Endometrial microvascular endothelial cells (primary cell): ENCODE results near the gene MAEA. TPM values are rescaled to one million over a fixed set of nuclear protein-coding genes. Genes with fewer than 3 reads are reported as not detected.
"Not testable (repeated sequence)": the region's sequence is repeated elsewhere in the genome, so short reads cannot be mapped to it uniquely, and the experiment has no call there.

Source experiments
- in situ Hi-C: cut with HindIII; loops from 2 replicates; pipeline ENCODE4 v1.10.0; 2017; ENCODE audit warnings: low sequenced_read_pairs, low pct_unique_long_range_greater_than_20kb; ENCODE audit errors: inconsistent ontology term
- total RNA-seq: library from RNA; depleted of rRNA; stranded (reverse); fragments of >200 nt; gene quantifications from one replicate; pipeline ENCODE4 v1.2.3, GENCODE V29; 2015; ENCODE audit errors: inconsistent ontology term

The MAEA gene
- total RNA-seq, 1 donor from 2014 or later: 61.2 TPM

DNA sequence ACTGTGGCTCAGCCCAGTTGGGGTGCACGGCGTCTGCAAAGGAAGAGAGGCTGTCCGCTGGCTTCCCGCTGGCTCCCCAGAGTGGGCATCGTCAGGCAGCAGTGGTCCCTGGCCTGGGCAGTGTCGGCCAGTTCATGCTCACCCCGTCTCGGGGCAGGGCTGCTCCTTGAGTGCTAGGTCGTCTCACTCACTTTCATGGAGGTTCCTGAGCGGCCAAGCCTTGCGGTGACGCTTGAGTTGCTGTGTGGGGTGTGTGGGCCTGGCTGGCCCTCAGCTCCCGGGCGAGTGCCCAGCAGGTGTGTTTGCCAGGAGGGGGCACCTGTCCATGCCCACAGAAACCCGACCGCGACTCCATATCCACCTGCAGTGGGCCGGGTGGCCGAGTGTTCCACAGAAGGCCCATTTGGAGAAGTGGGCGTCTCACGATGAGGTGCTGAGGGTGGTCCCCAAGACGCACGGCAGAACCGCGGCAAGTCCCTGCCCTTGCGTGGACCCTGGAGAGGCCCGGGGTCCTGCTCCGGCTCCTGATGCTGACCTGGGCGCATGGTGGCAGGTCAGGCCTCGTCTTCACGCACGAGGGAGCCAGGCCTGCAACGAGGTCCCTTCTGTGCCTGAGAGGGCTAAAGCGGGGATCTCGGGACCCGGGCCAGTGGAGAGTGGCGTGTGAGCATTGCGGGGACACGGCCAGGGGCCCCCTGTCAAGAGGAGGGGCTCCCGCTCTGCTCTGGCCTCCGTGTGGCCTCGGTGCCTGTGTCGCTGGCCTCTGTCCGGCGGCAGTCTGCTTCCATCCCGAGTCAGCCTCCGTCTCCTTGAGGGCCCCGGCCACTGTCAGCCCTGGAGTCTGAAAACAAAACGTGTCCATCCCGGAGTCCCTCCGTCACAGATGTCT lies 38.8 kb downstream of the MAEA start:
- in situ Hi-C loops: no loop called here

DNA sequence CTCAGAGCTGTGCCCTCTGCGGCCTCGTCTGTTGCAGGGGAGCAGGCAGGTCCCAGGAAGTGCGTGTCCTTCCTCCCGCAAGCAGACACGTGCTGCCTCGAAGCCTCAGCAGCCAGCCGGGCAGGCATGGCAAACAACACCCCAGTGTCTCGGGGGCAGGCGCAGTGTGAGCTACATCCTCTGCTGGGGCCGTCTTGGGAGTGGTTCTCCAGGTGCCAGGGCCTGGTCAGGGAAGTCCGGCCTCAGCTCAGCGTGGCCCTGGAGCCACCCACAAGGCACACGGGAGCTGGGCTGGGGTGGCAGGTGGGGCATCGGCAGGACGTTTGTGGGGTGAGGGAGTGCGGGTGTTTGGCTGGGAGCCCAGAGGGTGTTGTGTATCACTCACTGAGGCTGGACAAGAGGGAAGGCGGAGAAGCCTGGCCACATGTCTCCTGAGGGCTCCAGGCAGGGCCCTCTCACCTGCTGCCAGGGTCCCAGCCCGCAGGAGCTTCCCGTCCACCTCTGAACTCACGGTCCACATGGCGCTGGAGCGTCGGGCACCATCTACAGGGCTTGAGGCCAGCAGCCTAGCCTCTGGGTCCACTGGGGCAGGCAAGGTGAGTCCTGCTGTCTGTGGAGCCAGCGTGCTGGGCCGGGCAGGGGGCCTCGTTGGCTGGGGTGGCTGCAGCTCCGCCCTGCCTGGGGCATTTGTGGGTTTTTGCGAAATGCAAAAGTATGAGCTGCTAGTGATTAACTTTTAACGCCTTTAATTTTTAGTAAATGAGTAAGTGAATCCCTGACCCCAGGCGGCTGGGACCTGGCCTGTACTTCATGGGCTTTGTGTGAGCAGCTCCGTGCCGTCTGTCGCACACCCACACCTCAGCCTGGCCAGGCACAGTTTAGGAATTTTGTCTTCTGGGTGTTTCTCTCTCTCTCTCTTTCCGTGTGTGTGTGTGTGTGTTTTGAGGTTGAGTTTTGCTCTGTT lies 40.0 kb downstream of the MAEA start:
- in situ Hi-C loops: no loop called here

DNA sequence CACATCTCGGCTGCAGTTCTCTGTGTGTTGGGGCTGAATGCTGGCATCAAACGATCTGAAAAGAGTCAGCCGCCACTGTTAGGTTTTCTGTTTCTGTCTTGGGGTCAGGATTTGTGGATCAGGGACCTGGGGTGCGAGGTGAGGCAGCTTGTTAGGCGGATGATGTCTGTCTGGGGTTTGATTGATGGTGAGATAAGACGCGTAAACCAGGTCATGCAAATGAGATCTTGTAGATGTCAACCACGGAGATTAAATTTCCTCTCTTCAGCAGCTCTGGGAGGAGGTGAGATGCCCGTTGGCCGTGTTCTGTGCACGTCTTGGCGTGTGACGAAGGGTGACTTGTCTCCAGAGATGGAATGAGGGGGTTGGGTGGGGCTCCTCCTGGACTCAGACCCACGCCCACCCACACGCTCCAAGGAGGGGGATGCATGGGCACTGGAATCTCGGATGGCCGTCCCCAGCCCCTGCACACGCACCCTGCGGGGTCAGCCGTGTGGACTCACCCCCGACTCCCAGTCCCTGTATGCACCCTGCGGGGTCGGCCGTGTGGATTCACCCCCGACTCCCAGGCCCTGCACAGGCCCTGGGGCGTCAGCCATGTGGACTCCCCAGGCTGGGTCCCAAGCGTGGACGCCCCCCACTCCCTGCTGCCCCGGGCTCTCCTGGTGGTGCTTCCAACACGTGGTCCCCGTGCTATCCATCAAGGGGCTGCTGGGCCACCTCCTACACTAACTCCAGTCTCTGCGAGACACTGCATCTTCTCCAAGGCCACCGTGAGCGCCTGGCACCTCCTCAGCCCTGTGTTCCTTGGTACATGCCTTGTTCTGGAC lies 41.3 kb downstream of the MAEA start:
- in situ Hi-C loops: no loop called here

DNA sequence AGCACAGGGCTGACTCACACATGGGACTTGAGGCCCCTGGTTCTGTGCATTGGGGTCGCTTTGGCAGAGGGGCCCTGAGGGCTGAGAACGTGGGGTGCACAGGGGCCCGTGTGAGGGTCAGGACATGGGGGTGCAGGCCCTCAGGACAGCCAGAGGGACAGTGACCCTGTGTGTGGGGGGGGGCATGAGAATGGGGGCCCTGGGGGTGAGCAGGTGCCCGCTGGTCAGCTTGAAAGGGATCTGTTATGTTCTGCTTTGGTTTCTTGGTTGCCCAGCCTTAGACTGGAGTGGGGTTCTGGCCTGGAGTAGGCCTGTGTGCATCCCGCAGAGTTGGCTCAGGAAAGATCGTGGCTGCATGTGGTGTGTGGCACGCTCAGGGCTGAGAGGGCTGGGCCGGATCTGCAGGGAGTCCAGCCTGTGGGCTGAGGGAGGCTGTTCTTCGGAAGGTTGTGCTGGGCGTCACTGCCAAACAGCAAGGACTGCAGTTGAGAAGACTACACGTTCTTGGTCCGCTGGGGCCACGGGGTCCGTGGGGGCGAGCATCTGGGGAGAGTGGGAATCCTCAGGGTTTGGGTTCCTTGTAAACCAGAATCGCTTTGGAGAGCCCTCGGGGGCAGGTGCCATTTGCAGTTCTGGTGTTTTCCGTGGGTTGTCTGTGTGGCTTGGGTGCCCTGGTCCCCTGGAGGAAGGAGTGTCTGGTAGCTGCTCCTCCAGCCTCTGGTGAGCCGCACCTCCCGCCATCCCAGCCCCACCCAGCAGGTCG lies 42.1 kb downstream of the MAEA start:
- in situ Hi-C loops: no loop called here

DNA sequence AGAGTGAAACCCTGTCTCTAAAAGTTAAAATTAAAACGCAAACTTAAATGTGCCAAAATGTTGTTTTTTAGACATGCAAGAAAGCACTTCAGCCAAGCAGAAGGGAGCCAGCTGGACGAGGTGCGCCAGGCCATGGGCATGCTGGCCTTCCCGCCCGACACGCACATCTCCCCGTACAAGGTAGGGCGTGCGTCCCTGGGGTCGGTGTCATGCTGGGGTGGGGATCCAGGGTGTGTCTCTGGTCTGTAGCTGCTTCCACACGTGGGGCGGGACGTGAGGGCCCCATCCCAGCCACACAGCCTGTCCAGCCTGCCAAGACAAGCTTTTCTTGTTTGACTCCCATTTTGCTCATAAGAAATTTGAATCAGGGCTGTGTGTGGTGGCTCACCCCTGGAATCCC lies 43.0 kb downstream of the MAEA start:
- in situ Hi-C loops: no loop called here

DNA sequence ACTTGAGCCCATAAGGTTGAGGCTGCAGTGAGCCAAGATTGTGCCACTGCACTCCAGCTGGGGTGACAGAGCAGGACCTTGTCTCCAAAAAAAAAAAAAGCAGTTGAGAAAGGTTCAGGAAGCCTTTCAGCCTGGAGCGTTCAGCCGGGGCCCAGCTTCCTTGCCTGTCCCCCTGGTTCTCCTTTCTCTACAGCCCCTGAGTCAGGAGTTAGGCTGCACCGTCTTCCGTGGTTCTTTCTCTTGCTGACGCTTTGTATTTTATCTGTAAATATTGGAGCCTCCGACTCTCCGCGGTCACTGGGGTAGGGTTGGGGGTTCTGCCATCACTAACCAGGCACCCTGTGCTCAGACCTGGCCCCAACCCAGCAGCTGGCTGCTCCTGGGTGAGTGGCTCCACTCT lies 43.6 kb downstream of the MAEA start:
- in situ Hi-C loops: no loop called here

DNA sequence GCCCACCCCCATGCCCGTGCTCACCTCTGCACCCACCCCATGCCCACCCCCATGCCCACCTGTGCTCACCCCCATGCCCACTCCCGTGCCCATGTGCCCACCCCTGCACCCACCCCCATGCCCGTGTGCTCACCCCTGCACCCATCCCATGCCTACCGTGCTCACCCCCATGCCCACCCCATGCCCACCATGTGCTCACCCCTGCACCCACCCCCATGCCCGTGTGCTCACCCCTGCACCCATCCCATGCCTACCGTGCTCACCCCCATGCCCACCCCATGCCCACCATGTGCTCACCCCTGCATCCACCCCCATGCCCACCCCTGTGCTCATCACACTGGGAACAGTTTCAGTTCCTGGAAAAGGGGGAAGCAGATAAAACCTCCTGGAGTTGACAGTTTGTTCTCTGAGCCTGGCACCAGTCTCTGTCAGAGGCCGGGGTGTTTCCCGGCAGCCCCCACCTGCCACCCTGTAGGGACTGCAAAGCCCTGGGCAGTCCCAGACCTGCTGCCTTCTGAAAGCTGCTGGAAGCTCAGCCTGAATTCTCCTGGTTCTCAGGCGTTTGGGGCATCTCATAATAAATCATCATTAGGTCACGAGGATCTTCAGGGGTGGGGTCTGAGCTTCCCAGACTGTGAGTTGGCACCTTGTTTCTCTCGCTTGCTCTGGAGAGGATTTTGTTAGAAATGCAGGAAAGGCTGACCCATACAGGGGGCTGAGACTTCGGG lies 44.3 kb downstream of the MAEA start:
- in situ Hi-C loops: not testable (repeated sequence)

DNA sequence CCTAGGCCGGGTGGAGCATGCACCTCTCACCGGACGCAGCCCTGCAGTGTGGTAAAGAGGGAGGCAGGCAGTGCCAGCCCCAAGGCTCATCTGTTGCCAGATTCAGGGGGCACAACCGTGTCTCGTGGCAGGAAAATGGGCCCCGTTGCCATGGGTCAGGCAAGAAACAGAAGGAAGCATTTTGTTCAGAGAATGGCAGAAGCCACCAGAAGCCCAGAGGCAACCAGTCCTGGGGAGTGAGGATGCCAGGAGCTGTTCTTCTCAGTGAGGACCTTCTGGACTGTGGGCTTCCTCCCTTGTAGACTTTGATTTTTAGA lies 44.8 kb downstream of the MAEA start:
- in situ Hi-C loops: no loop called here

DNA sequence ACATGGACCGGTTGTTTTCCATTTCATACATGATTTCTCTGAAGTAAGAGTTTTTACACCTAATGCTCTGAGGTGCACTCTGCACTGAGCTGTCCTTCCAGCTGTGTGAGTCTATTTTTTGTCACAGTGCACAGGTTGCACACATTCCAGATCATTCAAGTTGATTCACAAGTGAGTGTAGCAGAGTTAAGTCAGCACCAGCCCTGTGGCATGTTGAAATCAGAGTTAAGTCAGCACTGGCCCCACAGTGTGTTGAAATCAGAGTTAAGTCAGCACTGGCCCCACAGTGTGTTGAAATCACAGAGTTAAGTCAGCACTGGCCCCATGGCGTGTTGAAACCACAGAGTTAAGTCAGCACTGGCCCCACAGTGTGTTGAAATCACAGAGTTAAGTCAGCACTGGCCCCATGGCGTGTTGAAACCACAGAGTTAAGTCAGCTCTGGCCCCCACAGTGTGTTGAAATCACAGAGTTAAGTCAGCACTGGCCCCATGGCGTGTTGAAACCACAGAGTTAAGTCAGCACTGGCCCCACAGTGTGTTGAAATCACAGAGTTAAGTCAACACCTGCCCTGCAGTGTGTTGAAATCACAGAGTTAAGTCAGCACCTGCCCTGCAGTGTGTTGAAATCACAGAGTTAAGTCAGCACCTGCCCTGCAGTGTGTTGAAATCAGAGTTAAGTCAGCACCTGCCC lies 45.6 kb downstream of the MAEA start:
- in situ Hi-C loops: not testable (repeated sequence)

DNA sequence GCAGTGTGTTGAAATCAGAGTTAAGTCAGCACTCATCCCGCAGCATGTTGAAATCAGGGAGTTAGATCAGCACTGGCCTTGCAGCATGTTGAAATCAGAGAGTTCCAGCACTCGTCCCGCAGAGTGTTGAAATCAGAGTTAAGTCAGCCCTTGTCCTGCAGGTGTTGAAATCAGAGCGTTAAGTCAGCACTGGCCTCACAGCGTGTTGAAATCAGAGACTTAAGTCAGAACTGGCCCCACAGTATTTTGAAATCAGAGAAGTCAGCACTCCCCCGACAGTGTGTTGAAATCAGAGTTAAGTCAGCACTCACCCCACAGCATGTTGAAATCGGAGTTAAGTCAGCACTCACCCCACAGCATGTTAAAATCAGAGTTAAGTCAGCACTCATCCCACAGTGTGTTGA lies 46.4 kb downstream of the MAEA start:
- in situ Hi-C loops: no loop called here

DNA sequence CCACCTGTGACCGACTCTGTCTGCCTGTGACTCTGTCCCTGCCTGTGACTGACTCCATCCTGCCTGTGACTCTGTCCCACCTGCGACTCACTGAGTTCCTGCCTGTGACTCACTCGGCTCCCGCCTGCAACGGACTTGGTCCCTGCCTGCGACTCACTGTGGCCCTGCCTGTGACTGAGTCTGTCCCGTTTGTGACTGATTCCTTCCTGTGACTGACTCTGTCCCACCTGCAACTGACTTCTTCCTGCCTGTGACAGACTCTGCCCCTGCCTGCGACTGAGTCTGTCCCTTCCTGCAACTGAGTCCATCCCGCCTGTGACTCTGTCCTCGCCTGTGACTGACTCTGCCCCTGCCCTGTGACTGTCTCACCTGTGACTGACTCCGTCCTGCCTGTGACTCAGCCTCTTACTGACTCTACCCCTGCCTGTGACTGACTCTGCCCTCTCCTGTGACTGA lies 47.7 kb downstream of the MAEA start:
- in situ Hi-C loops: no loop called here

DNA sequence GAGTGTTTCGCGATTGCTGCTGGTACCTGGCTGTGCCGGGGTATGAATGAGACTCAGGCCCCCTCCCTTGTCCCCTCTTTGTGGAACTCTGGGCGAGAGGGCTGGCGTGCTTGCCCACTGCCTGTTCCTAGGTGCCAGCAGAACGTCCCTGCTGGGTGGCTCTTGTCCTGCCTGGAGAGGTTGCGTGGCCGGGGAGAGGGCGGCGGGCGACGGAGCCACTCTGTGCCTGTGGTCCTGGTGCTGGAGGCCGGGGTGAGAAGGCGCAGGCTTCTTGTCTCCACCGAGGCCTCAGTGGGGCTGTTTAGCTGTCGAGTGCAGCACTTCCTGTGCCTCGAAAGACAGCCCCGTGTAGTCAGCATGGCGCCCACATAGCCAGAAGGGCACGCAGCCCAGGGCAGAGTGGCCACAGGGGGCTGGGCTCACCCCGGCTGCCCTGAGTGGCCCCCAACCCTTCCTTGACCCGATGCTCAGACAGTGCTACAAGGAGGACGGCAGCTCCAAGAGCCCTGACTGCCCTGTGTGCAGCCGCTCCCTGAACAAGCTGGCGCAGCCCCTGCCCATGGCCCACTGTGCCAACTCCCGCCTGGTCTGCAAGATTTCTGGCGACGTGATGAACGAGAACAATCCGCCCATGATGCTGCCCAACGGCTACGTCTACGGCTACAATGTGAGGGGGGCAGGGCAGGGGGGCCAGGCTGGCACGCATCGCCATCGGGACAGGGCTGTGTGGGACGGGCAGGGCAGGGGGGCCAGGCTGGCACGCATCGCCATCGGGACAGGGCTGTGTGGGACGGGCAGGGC lies 48.5 kb downstream of the MAEA start:
- in situ Hi-C loops: no loop called here

DNA sequence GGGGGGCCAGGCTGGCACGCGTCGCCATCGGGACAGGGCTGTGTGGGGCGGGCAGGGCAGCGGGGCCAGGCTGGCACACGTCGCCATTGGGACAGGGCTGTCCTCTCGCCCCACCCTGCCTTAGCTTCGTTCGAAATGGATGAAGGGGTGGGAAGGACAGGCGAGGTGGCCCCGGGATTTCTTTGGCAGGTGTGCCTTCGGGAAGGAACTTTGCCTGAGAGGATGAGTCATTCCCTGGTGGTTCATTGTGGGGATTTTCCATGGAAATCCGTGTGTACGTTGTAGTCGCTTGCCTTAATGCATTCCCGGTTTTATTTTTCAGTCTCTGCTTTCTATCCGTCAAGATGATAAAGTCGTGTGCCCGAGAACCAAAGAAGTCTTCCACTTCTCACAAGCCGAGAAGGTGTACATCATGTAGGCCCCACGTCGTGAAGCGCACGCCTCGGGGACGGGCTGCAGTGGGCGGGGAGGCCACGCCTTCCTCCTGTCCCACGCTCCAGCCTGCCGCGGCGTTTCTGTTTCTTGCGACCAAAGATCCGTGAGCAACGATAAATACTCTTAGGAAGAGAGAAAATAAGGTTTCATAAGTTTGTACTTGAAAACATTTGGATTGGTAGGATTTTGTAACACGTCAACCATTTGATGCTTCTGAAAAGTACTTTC lies 49.2 kb downstream of the MAEA start:
- in situ Hi-C loops: no loop called here

DNA sequence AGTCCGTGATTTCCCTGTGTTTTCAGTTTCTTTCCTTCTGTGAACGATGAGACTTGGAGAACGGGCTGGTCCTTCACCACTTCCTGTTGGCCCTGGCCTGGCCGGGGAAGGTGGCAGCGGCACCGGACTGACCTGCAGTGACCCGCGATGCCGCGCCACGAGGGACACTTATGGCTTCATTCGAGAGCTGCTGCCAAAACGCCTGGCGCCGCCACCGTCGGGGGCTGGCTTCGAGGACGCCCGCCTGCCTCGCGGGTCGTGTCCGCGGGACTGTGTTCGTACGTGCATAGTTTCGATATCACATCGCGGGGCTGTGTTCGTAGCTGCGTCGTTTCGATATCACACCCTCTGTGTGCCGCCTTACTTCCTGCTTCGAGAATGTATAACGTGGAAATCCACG lies 49.8 kb downstream of the MAEA start:
- in situ Hi-C loops: no loop called here

DNA sequence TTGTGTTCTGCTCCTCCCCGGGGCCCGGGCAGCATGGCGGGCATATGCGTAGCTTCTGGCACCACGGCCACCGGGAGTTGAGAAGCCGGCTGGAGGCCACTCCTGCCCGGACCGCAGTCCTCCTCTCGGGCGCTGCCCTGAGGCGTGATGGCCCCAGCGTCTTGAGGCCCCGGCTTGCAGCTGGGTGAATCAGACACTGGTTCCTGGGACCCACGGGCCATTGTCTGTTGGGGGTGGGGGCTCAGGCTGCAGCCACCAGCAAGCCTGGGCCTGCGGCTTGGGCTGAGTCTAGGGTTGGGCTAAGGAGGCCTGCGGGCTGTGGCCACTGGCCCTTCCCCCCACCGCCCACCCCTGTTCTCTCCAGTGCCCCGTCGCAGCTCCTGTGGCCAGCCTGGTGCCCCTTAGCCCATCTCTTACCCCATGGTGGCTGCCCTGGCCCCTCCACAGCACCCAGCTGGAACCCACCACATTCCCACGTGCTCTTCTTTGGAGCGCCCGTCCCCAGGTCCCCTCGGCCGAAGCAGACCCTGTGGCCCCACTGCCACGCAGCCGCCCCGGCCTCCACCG lies 50.6 kb downstream of the MAEA start:
- in situ Hi-C loops: no loop called here

DNA sequence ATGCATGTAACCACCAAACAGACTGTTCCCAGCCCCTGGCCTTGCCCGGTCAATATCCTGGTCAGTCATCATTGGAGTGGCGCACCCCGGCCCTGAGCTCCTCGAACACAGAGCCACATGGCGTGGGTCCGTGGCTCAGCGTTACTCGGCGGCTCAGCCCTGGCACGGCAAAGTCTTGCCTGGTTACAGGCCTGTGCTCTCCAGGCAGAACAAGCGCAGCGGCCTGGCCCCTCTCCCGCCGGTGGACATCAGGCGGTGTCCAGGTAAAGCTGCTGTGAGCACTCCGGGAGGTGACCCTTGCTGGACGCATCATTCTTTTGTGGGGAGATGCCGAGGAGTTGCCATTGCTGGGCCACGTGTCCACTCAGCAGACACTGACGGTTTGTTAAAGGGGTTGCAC lies 51.2 kb downstream of the MAEA start:
- in situ Hi-C loops: no loop called here
